Neuronal stem cell (in vitro differentiated cells): Measurements from ENCODE around the gene AHCTF1.

Experiments used
- DNase-seq: peaks from one replicate; pipeline ENCODE4 v3.0.0-alpha.2; 2013; ENCODE audit warnings: low spot score
- H2AFZ ChIP-seq: one replicate; pipeline ENCODE4 v1.6.1; 2013; ENCODE audit warnings: mild to moderate bottlenecking, low read length, inconsistent platforms
- H2AK5ac ChIP-seq: 2 replicates; pipeline ENCODE4 v1.6.1; 2013; ENCODE audit warnings: low read depth, mild to moderate bottlenecking, inconsistent platforms, low read length, moderate library complexity, mixed read lengths
- H2BK120ac ChIP-seq: 2 replicates; pipeline ENCODE4 v1.6.1; 2013; ENCODE audit warnings: low read depth, mild to moderate bottlenecking, inconsistent platforms, low read length, moderate library complexity, mixed read lengths
- H2BK12ac ChIP-seq: one replicate; pipeline ENCODE4 v1.6.1; 2013; ENCODE audit warnings: low read length, inconsistent platforms
- H2BK15ac ChIP-seq: 2 replicates; pipeline ENCODE4 v1.6.1; 2013; ENCODE audit warnings: mild to moderate bottlenecking, low read length, inconsistent platforms, mixed read lengths
- H2BK5ac ChIP-seq: one replicate; pipeline ENCODE4 v1.6.1; 2013; ENCODE audit warnings: inconsistent platforms, mild to moderate bottlenecking, low read length, moderate library complexity
- H3K14ac ChIP-seq: one replicate; pipeline ENCODE4 v1.6.1; 2013; ENCODE audit warnings: low read length, inconsistent platforms
- H3K18ac ChIP-seq: 2 replicates; pipeline ENCODE4 v1.6.1; 2013; ENCODE audit warnings: low read length, inconsistent platforms
- H3K23ac ChIP-seq: 2 replicates; pipeline ENCODE4 v1.6.1; 2013; ENCODE audit warnings: low read depth, mild to moderate bottlenecking, mixed read lengths, low read length, inconsistent platforms; ENCODE audit not compliant: poor library complexity
- H3K27ac ChIP-seq: replicated peaks from 3 replicates; pipeline ENCODE4 v1.5.1; 2013; ENCODE audit warnings: low read length, inconsistent platforms
- H3K27me3 ChIP-seq, 3 experiments: 2 replicates each; pipeline ENCODE4 v1.6.1; 2013; ENCODE audit warnings: low read length in 3 of 3, mild to moderate bottlenecking in 2 of 3, inconsistent platforms in 1 of 3, low read depth in 1 of 3, mixed read lengths in 1 of 3, moderate library complexity in 1 of 3; ENCODE audit not compliant: control insufficient read depth in 3 of 3, insufficient read depth in 3 of 3
- H3K36me3 ChIP-seq, 2 donors: replicated peaks in 1 of 2; 2 replicates each; pipeline ENCODE4 v1.6.1; 2013; ENCODE audit warnings: low read length in 2 of 2; ENCODE audit not compliant: control insufficient read depth in 2 of 2, insufficient read depth in 2 of 2
- H3K4ac ChIP-seq: 2 replicates; pipeline ENCODE4 v1.6.1; 2013; ENCODE audit warnings: inconsistent platforms, mild to moderate bottlenecking, low read length, moderate library complexity
- H3K4me1 ChIP-seq, 2 donors: 1 replicate in 1 of 2; 2 replicates in 1 of 2; pipeline ENCODE4 v1.6.1; 2013; ENCODE audit warnings: low read length in 2 of 2, low read depth in 1 of 2; ENCODE audit not compliant: control insufficient read depth in 2 of 2, insufficient read depth in 1 of 2
- H3K4me2 ChIP-seq: one replicate; pipeline ENCODE4 v1.6.1; 2013; ENCODE audit warnings: mild to moderate bottlenecking, low read length, inconsistent platforms; ENCODE audit not compliant: insufficient read depth, poor library complexity, severe bottlenecking
- H3K4me3 ChIP-seq, 2 donors: 2 replicates each; pipeline ENCODE4 v1.5.1; 2013; ENCODE audit warnings: low read length in 2 of 2, mild to moderate bottlenecking in 2 of 2, inconsistent platforms in 1 of 2, moderate library complexity in 1 of 2
- H3K79me1 ChIP-seq: one replicate; pipeline ENCODE4 v1.6.1; 2013; ENCODE audit warnings: low read depth, mild to moderate bottlenecking, inconsistent platforms, low read length, moderate library complexity
- H3K9ac ChIP-seq: one replicate; pipeline ENCODE4 v1.6.1; 2013; ENCODE audit warnings: mild to moderate bottlenecking, low read depth, low read length, inconsistent platforms; ENCODE audit not compliant: poor library complexity
- H3K9me3 ChIP-seq, 2 donors: replicated peaks in 1 of 2; 2 replicates each; pipeline versions ENCODE3 to v1.6.1; 2013; ENCODE audit warnings: low read length in 2 of 2, mild to moderate bottlenecking in 2 of 2, inconsistent platforms in 1 of 2, low read depth in 1 of 2, mixed read lengths in 1 of 2, moderate library complexity in 1 of 2; ENCODE audit not compliant: control insufficient read depth in 2 of 2, insufficient read depth in 1 of 2
- H4K8ac ChIP-seq: one replicate; pipeline ENCODE4 v1.6.1; 2013; ENCODE audit warnings: low read depth, mild to moderate bottlenecking, inconsistent platforms, low read length, moderate library complexity
- H4K91ac ChIP-seq: one replicate; pipeline ENCODE4 v1.6.1; 2013; ENCODE audit warnings: low read length, low read depth, mild to moderate bottlenecking, inconsistent platforms; ENCODE audit not compliant: poor library complexity
- WGBS, 2 donors: extraction: QIAGEN DNeasy Blood & Tissue Kit; methylation state at CpG; one replicate each; pipeline ENCODE4 v1.1.7; 2013; ENCODE audit warnings: missing lambda C conversion rate in 2 of 2, mixed read lengths in 1 of 2; ENCODE audit not compliant: insufficient read length in 2 of 2, insufficient replicate concordance in 1 of 2; ENCODE audit errors: extremely low coverage in 2 of 2; 5-methylcytosine and 5-hydroxymethylcytosine counted together

The AHCTF1 gene

GRCh38 chr1:246798107-246798506, 133.6 kb downstream of the AHCTF1 start:
- peaks cover 0 to 3% of the 10 kb centered on the region in 2 donors for H3K9me3 ChIP-seq
- no peak overlapping the region for H3K9ac ChIP-seq
- no peak overlapping the region for H3K18ac ChIP-seq
- H4K8ac ChIP-seq: no peak overlapping the region
- H3K79me1 ChIP-seq: no peaks in the 10 kb centered on the region
- peaks cover 17 to 19% of the 10 kb centered on the region in 2 donors for H3K4me1 ChIP-seq
- peaks cover 0 to 15% (median 0%) of the 10 kb centered on the region in 3 experiments for H3K27me3 ChIP-seq
- no peak overlapping the region for H3K27ac ChIP-seq
- no peak overlapping the region for H4K91ac ChIP-seq
- no peak overlapping the region for H2BK5ac ChIP-seq
- H3K36me3 ChIP-seq: no peaks in the 10 kb centered on the region
- no peak for DNase-seq
- no peak overlapping the region for H2BK12ac ChIP-seq
- peak overlapping the region; percentile 10 for H3K23ac ChIP-seq
- H2AFZ ChIP-seq: no peak overlapping the region
- no CpG with 5 or more reads among the region's 4 CpGs for WGBS, 2 donors
- no peak overlapping the region for H2BK15ac ChIP-seq
- H3K4me2 ChIP-seq: no peak overlapping the region
- no peak overlapping the region for H3K14ac ChIP-seq
- no peak overlapping the region for H2AK5ac ChIP-seq
- no peak overlapping the region for H2BK120ac ChIP-seq
- no peak overlapping the region for H3K4ac ChIP-seq
- H3K4me3 ChIP-seq: no peak overlapping the region

DNA sequence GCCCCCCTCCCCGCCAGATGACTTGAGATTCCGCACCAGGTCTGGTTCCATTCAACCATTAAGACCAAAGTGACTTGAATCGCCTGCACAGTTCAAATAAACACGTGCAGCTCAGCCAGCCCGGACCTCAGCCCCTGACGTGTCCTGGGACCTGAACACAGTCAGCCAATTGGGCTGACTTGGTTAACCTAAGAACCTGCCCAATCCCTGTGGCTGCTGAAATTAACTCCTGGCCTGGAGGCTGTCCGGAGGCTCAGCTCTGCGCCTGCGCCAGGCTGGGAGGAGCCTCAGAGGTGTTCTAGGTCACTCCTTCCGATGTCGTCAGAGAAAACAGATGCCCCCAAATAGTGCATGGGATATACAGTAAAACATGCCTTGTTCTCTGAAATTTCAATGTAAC, 134.2 kb downstream of the AHCTF1 start:
- no peak overlapping the region for H3K4ac ChIP-seq
- no peak overlapping the region for H2BK120ac ChIP-seq
- H3K4me1 ChIP-seq: peaks cover 17 to 21% of the 10 kb centered on the region in 2 donors
- no peak for DNase-seq
- no peak overlapping the region for H2BK15ac ChIP-seq
- H3K9ac ChIP-seq: no peak overlapping the region
- no peak overlapping the region for H3K18ac ChIP-seq
- H3K27ac ChIP-seq: no peak overlapping the region
- H2AK5ac ChIP-seq: no peak overlapping the region
- H4K8ac ChIP-seq: no peak overlapping the region
- no peak overlapping the region for H2BK12ac ChIP-seq
- no peaks in the 10 kb centered on the region for H3K36me3 ChIP-seq
- H3K27me3 ChIP-seq: peaks cover 0 to 15% (median 0%) of the 10 kb centered on the region in 3 experiments
- H2AFZ ChIP-seq: no peak overlapping the region
- WGBS, 2 donors: no CpG with 5 or more reads among the region's 11 CpGs
- H2BK5ac ChIP-seq: no peak overlapping the region
- peaks cover 0 to 3% of the 10 kb centered on the region in 2 donors for H3K9me3 ChIP-seq
- no peak overlapping the region for H3K4me2 ChIP-seq
- no peak overlapping the region for H4K91ac ChIP-seq
- H3K79me1 ChIP-seq: no peaks in the 10 kb centered on the region
- no peak overlapping the region for H3K4me3 ChIP-seq
- no peak overlapping the region for H3K14ac ChIP-seq
- no peak overlapping the region for H3K23ac ChIP-seq

GRCh38 chr1:246797157-246797556, 134.6 kb downstream of the AHCTF1 start:
- no peak overlapping the region for H2BK5ac ChIP-seq
- no peak overlapping the region for H3K4me3 ChIP-seq
- H3K23ac ChIP-seq: no peak overlapping the region
- no peaks in the 10 kb centered on the region for H3K79me1 ChIP-seq
- peaks cover 0 to 3% of the 10 kb centered on the region in 2 donors for H3K9me3 ChIP-seq
- peaks cover 17 to 21% of the 10 kb centered on the region in 2 donors for H3K4me1 ChIP-seq
- no peak overlapping the region for H2BK15ac ChIP-seq
- H3K27ac ChIP-seq: no peak overlapping the region
- H3K4ac ChIP-seq: no peak overlapping the region
- H4K91ac ChIP-seq: no peak overlapping the region
- no peak overlapping the region for H3K9ac ChIP-seq
- H3K4me2 ChIP-seq: no peak overlapping the region
- H3K18ac ChIP-seq: no peak overlapping the region
- H2BK120ac ChIP-seq: no peak overlapping the region
- H2AK5ac ChIP-seq: no peak overlapping the region
- DNase-seq: no peak
- peaks cover 0 to 15% (median 0%) of the 10 kb centered on the region in 3 experiments for H3K27me3 ChIP-seq
- WGBS, 2 donors: no CpG with 5 or more reads among the region's 8 CpGs
- no peaks in the 10 kb centered on the region for H3K36me3 ChIP-seq
- H4K8ac ChIP-seq: no peak overlapping the region
- H3K14ac ChIP-seq: no peak overlapping the region
- H2AFZ ChIP-seq: no peak overlapping the region
- H2BK12ac ChIP-seq: no peak overlapping the region

DNA sequence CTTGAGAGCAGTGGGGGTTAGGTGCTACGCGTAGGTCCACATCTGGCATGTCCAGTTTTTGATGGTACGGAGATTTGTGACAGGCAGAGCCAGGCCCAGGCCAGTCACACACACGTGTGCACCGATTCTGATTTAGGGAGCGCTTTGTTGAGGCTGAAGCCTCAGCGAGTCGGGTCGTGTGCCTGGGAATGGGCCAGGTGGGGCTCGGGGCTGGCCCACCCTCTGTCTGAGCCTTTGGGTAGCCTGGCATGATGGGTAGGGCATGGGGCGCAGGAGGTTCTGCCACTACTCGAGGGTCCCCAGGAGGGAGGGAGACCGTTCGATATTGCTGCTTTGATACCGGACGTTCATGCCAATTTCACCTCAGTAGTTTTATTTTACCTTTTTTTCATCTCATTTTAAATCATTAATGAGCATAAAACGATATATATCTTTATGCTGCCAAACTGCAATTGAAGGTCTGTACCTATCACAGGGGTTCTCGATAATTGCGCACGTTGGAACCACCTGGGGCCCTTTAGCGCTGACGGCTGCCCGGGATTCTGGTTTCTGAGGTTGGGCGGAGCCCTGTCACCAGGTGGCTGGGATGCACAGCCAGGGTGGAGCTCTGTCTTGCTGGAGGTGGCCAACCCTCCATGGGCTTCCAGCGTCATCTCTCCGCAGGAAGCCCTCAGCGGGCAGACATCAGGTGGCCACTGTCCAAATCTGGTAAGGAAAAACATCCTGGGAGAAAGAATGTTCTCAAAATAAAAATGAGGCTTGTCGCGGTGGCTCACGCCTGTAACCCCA, 135.6 kb downstream of the AHCTF1 start:
- Histone ChIP-seq H4K91ac (no peak overlapping the region), H3K9me3 (peaks cover 0 to 3% of the 10 kb centered on the region in 2 donors), H2BK12ac (no peak overlapping the region), H3K14ac (no peak overlapping the region), H2AK5ac (no peak overlapping the region), H3K18ac (peak overlapping the region; percentile 22), H4K8ac (no peak overlapping the region), H3K23ac (no peak overlapping the region), H3K4me1 (peaks cover 17 to 21% of the 10 kb centered on the region in 2 donors), H2BK5ac (peak overlapping the region; percentile 10), H3K9ac (no peak overlapping the region), H2BK15ac (no peak overlapping the region), H3K27ac (no peak overlapping the region), H2BK120ac (no peak overlapping the region), H3K4me3 (no peak overlapping the region), H3K36me3 (no peaks in the 10 kb centered on the region), H3K27me3 (peaks cover 0 to 15% (median 0%) of the 10 kb centered on the region in 3 experiments), H3K4me2 (no peak overlapping the region), H3K79me1 (no peaks in the 10 kb centered on the region), H3K4ac (no peak overlapping the region), H2AFZ (no peak overlapping the region)
- DNase-seq: no peak
- WGBS, 2 donors: no CpG with 5 or more reads among the region's 30 CpGs
